GM21619 (cell line): ENCODE results near the gene COA7.
"Not testable (repeated sequence)": the region's sequence is repeated elsewhere in the genome, so short reads cannot be mapped to it uniquely, and the experiment has no call there.

Source experiments
- ATAC-seq: cut with Tn5 transposase; IDR thresholded peaks from one replicate; pipeline ENCODE4 v1.9.1; 2021; ENCODE audit not compliant: unreplicated experiment

Gene COA7

DNA sequence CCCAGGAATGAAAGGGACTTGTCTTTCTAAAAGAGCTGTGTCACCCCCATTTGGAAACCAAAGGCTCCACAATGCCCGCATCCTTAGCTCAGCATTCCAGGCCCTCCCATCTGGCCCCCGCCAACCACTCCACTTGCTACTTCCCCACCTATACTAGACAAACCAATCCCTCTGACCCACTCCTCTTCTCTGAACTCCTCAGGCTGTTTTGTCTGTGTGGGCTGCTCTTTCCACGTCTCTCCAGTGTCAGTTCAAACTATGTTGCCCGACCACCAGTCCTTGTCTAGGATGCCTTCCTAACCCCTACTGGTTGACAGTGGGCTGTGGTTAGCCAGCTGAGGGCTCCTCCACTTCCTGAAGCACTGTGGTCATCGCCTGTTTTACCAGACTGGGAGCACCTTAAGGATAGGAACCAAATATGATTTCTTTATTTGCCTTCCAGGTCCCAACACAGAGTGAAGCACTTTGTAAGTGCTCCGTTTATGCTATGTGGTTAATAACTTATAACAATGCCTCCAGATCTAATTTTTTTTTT is 8.1 kb upstream of the COA7 start:
- no peak for ATAC-seq

DNA sequence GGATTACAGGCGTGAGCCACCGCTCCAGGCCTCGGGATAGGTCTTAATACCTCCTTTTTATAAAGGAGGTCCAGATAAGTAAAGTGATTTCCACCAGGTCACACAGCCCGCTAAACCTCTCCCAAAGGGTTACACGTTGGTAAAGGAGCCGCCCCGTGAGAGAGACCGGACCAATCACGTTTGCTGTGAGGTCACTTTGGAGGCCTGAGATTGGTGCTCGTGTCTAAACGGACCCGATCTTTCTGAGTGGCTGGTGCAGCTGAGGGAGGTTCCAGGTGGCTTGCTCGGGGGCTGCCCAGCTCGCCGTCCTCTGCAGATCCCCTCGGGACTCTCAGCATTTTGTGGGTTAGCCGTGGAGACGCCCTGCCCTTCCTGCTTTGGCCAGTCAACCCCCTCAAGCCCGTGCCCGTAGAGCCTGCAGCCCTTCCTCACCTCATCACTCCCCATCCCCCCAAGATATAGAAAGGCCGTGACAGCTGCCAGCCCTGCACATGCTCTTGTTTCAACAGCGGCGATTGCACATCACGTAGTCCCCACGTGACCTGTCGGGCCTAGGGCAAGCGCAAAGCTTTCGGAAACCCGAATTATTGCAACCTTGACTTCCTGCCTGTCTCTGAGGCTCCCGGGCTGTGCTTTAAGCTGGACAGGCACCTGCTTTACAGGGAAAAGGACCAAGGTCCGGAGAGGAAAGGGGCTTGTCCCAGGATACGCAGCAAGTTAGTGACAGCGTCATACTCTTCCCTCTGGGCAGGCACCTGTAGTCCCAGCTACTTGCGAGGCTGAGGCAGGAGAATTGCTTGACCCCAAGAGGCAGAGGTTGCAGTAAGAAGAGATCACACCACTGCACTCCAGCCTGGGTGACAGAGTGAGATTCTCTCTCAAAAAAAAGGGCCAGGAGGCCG is 5.0 kb upstream of the COA7 start:
- ATAC-seq: peak; percentile 88

DNA sequence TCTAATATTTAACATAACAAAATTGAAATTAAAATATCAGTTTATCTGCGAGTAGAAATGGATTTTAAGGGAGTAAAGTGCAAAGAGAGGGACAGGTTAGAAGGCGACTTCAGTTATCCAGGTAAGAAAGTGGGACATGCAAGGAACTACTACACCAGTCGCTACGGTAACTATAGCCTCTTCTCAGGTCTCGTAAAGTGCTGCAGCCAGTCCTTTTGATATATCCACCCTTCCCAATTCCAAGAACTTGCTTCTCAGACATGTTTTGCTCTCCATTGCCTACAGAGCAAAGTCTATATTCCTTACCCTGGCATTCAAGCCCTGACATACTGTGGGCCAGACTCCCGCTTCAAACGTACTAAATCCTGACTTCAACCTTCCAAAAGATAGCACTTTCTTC is 2.5 kb downstream of the COA7 start:
- ATAC-seq: no peak

DNA sequence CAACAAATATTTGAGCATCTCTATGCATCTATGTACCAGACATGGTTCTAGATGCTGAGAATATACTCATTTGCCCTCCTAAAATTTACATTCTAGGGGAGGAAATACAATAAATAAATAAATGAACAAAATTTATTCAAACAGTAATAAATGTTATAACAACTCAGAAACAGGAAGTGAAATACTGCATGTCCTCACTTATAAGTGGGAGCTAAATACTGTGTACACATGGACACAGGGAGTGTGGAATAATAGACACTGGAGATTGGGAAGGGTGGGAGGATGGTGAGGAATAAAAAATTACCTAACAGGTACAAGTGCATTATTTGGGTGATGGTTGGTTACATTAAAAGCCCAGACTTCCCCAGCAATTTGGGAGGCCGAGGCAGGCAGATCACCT is 4.3 kb downstream of the COA7 start:
- no peak for ATAC-seq

DNA sequence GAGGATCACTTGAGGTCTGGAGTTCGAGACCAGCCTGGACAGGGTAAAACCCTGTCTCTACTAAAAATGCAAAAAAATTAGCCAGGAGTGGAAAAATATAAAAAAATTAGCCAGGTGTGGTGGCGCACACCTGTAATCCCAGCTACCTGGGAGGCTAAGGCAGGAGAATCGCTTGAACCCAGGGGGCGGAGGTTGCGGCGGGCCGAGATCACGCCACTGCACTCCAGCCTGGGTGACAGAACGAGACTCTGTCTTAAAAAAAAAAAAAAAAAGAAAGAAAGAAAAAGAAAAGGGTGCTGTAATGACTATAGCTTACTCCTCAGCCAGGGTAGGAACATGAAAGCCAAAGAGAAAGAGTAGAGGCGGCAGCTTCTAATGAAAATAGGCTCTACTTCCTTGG is 4.8 kb downstream of the COA7 start:
- ATAC-seq: not testable (repeated sequence)

DNA sequence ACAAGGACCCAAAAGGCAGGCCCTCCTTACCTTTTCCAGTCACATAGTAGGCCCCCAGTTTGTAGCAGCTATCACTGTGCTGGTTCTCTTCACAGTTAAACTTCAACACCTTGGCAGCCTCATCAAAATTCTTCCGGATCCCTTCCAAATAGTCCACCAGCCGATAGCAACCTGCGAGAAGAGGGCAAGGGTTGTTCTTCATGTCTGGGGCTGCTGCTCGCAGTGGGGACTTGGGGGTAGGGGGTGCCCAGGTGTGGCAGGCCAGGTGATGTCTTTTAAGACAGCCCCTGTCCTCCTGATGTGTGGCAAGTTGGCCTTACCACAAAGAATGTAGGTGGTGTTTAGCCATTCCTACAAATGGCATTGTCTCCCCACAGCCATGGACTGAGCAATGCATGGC is 5.5 kb downstream of the COA7 start:
- ATAC-seq: no peak

DNA sequence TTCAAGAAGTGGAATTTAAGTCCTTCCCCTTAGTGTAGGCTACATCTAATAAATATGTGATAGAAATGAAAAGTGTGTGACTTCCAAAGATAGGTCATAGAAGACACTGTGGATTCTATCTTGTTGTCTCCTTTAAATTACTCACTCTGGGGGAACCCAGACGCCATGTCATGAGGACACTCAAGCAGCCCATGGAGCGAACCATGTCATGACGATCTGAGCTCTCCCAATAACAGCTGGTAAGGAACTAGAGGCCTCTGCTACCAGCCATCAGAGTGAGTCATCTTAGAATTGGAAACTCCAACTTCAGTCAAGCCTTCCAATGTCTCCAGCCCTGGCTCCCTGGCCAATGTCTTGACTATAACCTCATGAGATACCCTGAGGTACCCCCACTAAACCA is 6.3 kb downstream of the COA7 start:
- no peak for ATAC-seq

DNA sequence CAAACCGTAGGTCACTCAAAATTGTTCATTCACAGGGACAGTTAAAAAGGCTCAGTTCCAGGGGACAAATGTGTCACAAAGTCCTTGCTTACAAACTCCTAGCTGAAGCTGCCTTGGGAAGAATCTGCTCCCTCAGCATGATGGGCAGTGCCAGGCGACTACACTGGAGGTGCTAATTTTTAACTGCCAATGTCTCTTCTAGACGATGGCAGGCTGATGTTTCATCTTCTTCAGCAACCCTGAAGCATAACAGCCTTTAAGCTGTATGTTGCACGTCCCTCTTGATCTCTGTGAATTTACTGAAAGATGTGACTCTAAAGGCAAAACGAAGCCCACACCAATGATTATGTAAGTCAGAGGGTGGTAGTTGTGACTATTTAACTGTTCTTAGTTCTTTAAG is 11.3 kb downstream of the COA7 start:
- no peak for ATAC-seq

DNA sequence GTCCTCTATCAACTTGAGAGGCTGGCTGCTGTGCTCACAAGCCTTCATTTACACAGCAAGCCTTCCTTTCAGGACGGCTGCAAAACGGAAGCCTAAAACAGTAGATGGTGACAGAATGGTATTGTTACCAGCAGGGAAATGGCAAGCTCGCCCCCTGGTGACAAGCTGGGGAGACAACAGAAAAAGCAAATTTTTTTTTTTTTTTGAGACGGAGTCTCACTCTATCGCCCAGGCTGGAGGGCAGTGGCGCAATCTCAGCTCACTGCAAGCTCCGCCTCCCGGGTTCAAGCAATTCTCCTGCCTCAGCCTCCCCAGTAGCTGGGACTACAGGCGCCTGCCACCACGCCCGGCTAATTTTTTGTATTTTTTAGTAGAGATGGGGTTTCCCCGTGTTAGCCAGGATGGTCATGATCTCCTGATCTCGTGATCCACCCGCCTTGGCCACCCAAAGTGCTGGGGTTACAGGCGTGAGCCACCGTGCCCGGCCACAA is 11.8 kb downstream of the COA7 start:
- peak; percentile 81 for ATAC-seq

DNA sequence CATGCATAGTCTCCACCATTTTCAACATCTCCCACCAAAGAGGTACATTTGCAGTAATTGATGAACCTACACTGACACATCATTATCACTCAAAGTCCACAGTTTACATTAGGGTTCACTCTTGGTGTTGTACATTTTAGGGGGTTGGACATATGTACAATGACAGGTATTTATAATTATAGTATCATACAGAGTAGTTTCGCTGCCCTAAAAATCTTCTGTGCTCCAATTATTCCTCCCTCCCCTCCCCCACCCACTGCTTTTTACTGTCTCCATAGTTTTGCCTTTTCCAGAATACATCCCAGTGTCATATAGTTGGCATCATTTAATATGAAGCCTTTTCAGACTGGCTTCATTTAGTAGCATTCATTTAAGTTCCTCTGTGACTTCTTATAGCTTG is 13.6 kb downstream of the COA7 start:
- no peak for ATAC-seq

DNA sequence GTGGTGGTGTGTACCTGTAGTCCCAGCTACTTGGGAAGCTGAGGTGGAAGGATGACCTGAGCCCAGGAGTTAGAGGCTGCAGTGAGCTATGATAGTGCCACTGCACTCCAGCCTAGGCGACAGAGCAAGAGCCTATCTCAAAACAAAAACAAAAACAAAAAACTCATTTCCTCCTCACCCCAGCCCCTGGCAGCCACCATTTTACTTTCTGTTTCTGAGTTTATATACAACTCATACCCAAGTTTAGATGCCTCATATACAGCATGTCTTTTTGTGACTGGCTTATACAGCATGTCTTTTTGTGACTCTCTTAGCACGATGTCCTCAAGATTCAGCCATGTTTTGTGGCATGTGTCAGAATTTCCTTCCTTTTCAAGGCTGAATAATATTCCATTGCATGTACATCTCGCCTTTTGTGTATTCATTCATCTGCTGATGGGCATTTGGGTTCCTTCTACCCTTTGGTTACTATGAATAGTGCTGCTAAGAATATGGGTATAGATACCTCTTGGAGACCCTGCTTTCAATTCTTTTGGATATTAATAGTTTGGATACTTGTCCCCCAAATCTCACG is 14.7 kb downstream of the COA7 start:
- ATAC-seq: no peak

DNA sequence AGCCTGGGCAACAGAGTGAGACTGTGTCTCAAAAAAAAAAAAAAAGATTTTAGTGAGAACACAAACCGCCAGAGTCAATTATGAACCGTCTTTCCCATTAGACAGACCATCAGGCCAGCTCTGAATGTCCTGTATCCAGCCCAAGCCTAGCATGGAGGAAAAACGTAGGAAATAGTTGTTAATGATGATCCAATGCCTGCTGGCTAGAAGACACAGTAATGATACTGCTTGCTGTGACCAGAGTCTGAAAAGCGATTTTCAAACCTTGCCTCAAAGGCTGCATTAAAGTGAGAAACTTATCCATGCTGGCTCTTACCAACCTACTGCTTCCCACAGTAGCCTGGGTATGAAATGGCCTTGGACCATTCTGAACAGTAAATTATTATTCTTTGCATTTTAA is 17.0 kb downstream of the COA7 start:
- no peak for ATAC-seq

DNA sequence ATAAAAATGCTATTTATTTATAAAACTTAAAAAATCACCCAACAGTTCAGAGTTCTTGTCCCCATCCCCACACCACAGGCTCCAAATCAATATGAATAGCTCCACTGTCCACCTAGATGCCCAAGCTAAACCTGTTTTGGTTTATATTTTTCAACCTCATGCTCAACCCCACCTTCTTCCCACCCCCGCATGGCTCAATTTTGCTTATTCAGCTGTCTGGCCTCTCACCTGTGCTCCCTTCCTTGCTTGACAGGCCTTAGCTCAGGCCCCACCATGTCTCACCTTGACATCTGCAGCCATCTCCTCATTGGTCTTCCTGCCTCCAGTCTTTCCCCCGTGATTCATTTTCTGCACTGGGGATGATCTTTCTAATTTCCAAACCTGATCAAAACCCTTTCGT is 17.8 kb downstream of the COA7 start:
- ATAC-seq: no peak

DNA sequence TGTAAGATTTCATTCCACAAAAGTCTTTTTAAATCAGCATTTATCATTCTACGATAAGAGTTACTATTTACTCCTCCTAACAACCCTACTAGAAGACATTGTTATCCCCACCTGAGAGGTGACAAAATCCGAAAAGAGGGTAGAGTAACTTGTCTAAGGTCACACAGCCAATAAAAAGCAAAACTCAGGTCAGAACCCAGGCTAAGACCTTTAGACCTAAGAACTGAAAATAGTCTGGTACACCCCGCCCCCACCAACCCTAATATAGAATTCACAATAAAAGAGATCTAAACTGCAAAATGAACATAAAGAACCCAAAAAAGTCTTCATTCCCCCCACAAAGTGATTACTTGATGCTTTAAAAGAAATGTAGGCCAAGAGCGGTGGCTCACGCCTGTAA is 18.6 kb downstream of the COA7 start:
- ATAC-seq: no peak

DNA sequence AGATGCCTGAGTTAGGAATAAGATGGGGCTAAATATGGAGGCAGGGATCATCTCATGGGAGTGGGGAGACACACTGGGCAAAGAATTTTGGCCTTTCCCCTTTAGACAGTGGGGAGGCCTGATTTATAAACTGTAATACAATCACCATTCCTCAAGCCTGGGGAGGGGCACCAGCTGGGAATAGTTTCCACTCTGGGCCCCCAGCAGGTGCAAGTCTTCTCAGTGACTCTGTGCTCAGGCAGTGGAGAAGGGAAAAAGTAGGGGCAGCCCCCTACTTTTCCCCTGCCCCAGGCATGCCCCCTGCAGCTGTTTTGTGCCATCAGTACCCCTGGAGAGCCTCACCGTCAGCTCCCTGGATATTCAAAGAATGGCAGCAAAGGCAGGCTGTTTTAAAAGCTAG is 19.1 kb downstream of the COA7 start:
- ATAC-seq: no peak

DNA sequence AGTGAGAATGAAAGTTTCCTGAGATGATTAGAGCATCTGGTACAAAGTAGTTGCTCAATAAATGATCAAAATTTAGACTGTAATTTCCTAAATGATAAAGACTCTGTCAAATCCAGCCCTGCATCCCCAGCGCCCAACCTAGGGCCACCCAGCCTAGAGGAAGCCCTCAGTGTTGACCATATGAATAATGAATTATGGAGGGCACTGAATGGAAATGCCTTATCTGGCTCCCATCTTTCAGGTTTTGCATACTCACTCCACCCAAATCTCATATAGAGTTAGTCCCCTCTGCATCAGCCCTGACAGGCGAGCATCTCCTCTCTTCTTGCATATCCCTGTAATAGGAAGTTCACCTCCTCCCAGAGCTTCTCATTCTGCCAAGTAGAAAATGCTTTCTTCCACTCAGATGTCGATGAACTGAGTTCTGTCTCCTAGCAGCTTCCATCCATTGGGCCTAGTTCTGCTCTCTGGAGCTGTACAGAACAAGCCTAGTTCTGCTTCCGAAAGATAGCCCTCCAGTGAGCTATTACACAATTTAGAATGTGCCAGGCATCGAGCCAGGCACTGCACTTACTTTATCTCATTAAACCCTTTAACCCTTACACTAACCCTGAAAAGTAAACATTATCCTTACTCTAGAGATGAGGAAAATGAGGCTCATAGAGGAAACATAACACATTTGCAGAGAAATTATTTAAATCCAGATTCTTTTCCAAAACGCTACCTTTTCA is 20.9 kb downstream of the COA7 start:
- no peak for ATAC-seq

DNA sequence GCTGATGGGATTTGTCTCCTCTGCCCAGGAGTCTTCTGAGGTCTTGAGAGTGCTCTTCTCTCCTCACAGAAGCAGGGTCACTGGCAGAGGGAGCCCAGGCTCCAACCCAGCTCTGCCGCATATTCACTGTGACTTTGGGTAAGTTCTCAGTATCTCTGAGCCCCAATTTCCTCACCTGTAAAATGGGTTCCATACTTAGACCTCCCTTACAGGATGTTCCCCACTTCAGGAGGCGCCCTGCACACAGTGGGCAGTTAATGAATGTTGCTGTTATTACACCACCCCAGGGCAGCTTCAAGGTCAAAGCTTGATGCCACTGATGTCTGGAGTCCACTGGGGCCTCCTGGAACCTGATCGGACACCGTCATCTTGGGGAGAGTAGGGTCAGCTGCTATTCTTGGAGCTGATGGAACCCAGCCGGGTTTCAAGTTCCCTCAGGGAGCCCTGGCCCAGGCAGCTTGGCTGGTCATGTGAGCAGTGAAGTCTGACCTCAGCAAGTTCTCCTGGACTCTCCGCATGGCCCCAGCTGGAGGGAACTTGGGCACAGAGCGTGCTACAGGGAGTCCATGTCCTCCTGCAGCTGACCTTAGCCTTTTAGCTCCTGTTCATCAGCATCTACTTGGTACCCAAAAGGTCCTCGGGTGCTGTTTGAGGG is 21.8 kb downstream of the COA7 start:
- no peak for ATAC-seq

DNA sequence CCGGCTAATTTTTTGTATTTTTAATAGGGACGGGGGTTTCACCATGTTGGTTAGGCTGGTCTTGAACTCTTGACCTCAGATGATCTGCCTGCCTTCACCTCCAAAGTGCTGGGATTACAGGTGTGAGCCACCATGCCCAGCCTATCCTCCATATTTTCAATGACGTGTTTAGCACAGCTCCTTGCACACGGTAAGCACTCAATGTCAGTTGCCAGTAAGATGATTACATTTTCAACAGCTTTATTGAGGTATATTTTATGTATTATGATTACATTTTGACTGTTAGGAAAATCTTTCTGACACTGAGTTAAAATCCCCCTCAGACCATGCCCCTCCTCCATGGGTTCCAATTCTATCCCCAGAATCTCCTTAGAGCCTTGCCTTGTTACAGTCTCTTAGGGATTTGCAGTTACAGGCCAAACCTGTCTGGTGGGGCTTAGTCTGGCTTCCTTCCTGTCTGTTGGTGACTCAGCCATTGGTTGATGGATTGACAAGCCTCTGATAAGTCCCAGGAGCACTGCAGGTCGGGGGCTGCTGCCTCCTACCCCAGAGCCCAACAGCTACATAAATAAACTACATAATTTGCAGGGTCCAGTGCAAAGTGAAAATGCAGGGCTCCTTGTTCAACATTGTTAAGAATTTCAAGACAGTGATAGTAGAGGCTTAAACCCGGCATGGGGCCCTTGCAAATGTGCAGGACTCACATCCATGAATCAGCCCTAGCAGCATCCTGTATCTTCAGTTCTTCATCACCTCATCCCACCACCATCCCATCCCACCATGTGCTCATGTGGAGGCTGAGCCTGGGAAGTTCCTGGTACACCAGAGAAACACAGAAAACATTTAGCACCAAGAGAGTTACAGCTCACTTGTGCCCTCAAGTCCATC is 23.4 kb downstream of the COA7 start:
- ATAC-seq: no peak

DNA sequence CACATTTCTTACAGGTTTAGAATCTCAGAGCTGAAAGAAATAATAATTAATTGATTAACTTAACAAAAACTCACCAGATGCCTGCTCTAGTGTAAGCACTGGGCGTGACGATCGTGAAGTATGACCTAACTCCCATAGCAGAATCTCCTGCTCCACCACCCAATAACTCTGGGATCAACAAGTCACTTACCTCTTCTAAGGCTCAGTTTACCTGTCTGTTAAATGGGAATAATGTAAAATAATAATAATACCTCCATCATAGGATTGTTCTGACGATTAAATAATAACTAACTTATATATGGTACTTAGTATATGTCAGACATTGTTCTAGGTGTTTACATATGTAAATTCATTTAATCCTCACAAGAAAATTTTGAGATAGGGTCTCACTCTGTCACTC is 24.6 kb downstream of the COA7 start:
- ATAC-seq: no peak

DNA sequence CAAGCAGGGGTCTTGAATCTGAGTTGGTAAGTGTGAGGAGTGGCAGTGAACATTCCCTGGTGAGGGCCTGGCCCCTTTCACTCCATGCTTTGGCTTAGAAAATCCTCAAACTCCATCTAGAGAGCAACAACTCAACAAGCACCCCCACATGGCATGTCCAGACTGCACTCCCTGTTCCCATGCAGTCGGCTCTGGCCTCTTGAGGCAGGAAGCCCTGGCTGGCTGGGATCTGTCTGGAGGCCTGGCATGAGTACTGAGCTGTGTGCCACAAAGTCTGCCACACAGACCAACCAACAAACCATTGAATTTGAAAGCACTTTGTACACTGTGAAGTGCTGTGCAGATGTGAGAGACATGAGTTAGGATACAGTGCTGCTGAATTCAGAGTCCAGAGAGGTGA is 25.2 kb downstream of the COA7 start:
- ATAC-seq: no peak
